Tibial nerve (tissue), 4 donors: ENCODE measurements around the gene SERINC5.
A peak's percentile ranks its signal among the peaks of the same experiment; 100 is the strongest.

Experiments used
- CTCF ChIP-seq, 5 experiments: fragments of 200-600 bp in 3 of 5; fragments of 450-650 bp in 2 of 5; sonication (generic) in 3 of 5; IDR thresholded peaks; one replicate each; pipeline ENCODE4 v1.5.1; 2016 to 2019; ENCODE audit warnings: antibody characterized with exemption in 5 of 5, mild to moderate bottlenecking in 3 of 5, moderate library complexity in 2 of 5
- EP300 ChIP-seq, 2 donors: sonication (generic); formaldehyde crosslinking; IDR thresholded peaks; one replicate each; pipeline ENCODE4 v1.6.1; 2017; ENCODE audit warnings: antibody characterized with exemption in 2 of 2, mild to moderate bottlenecking in 1 of 2

- TF ChIP-seq EP300 (IDR thresholded peaks at IDR 0.05) (peak in 1 of 2 donors; percentile 81), CTCF (IDR thresholded peaks at IDR 0.05) (no peak)
These were observed 133.3 kb downstream of the SERINC5 start for GRCh38 chr5:80122579-80122978.
